Common myeloid progenitor, CD34-positive (primary cell): ENCODE measurements around the gene F10.

Source experiments
- CTCF ChIA-PET: fragments of 350-600 bp; sonication (Branson Sonifier 250); formaldehyde crosslinking; loops from one replicate; lab custom pipeline; 2021; ENCODE audit warnings: antibody characterized with exemption; lab: Charles Lee
- POLR2A ChIA-PET: fragments of 350-600 bp; sonication (Branson Sonifier 250); formaldehyde crosslinking; loops from one replicate; lab custom pipeline; 2021; ENCODE audit warnings: antibody characterized with exemption; lab: Charles Lee
- DNase-seq, 3 donors: peaks; one replicate each; pipeline versions ENCODE4 v3.0.0 to v3.0.0-alpha.2; 2013
- H3K27ac ChIP-seq, 2 experiments: 1 replicate in 1 of 2; 2 replicates in 1 of 2; pipeline ENCODE4 v1.7.0; 2013; ENCODE audit warnings: inconsistent platforms in 2 of 2, low read length in 2 of 2, mild to moderate bottlenecking in 2 of 2, low read depth in 1 of 2, moderate library complexity in 1 of 2; ENCODE audit not compliant: severe bottlenecking in 2 of 2, insufficient read depth in 1 of 2, poor library complexity in 1 of 2
- H3K27me3 ChIP-seq, 5 experiments: replicated peaks in 2 of 5; 1 replicate in 3 of 5; 2 replicates in 2 of 5; pipeline versions ENCODE4 v1.6.1 to v1.7.0; 2013; ENCODE audit warnings: low read length in 4 of 5, mild to moderate bottlenecking in 2 of 5, moderate library complexity in 2 of 5, inconsistent platforms in 1 of 5; ENCODE audit not compliant: insufficient read depth in 5 of 5, control insufficient read depth in 4 of 5
- H3K36me3 ChIP-seq, 4 experiments: 1 replicate in 2 of 4; 2 replicates in 2 of 4; pipeline versions ENCODE4 v1.6.1 to v1.7.0; 2013; ENCODE audit warnings: low read length in 3 of 4, control low read depth in 1 of 4, mild to moderate bottlenecking in 1 of 4; ENCODE audit not compliant: control insufficient read depth in 4 of 4, insufficient read depth in 4 of 4
- H3K4me1 ChIP-seq, 4 experiments: 1 replicate in 3 of 4; 2 replicates in 1 of 4; pipeline versions ENCODE4 v1.6.1 to v1.7.1; 2013; ENCODE audit warnings: low read length in 3 of 4, mild to moderate bottlenecking in 3 of 4, control low read depth in 1 of 4, inconsistent platforms in 1 of 4, moderate library complexity in 1 of 4; ENCODE audit not compliant: control insufficient read depth in 4 of 4, insufficient read depth in 4 of 4; ENCODE audit errors: control extremely low read depth in 1 of 4
- H3K4me3 ChIP-seq, 7 experiments: 1 replicate in 4 of 7; 2 replicates in 3 of 7; pipeline versions ENCODE4 v1.5.1 to v1.7.0; 2013; ENCODE audit warnings: mild to moderate bottlenecking in 7 of 7, low read length in 6 of 7, moderate library complexity in 6 of 7, inconsistent platforms in 2 of 7, low read depth in 2 of 7, control low read depth in 1 of 7; ENCODE audit not compliant: insufficient read depth in 4 of 7, control insufficient read depth in 1 of 7; ENCODE audit errors: extremely low read depth in 1 of 7
- H3K9me3 ChIP-seq, 5 experiments: 1 replicate in 4 of 5; 2 replicates in 1 of 5; pipeline versions ENCODE4 v1.6.1 to v1.7.1; 2013; ENCODE audit warnings: low read length in 4 of 5, mild to moderate bottlenecking in 2 of 5, inconsistent platforms in 1 of 5, low read depth in 1 of 5, moderate library complexity in 1 of 5; ENCODE audit not compliant: control insufficient read depth in 4 of 5, insufficient read depth in 2 of 5; ENCODE audit errors: control extremely low read depth in 1 of 5
- WGBS: methylation state at CpG from one replicate; pipeline ENCODE4 v1.1.5; 2013; ENCODE audit not compliant: insufficient coverage; 5-methylcytosine and 5-hydroxymethylcytosine counted together

The F10 gene

DNA sequence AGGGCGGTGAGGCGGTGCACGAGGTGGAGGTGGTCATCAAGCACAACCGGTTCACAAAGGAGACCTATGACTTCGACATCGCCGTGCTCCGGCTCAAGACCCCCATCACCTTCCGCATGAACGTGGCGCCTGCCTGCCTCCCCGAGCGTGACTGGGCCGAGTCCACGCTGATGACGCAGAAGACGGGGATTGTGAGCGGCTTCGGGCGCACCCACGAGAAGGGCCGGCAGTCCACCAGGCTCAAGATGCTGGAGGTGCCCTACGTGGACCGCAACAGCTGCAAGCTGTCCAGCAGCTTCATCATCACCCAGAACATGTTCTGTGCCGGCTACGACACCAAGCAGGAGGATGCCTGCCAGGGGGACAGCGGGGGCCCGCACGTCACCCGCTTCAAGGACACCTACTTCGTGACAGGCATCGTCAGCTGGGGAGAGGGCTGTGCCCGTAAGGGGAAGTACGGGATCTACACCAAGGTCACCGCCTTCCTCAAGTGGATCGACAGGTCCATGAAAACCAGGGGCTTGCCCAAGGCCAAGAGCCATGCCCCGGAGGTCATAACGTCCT, 26.4 kb downstream of the F10 start:
- peaks cover 3 to 22% (median 19%) of the 10 kb centered on the region in 4 experiments for H3K4me1 ChIP-seq
- WGBS = 98% methylated on average over 33 of the region's 38 CpGs

GRCh38 chr13:113149711-113150549, 27.3 kb downstream of the F10 start:
- 97% methylated on average over 25 of the region's 26 CpGs for WGBS

More for the DNA sequence above, 26.4 kb downstream of the F10 start:
- peaks cover 0 to 27% (median 0%) of the 10 kb centered on the region in 5 experiments for H3K27me3 ChIP-seq
- no peak for DNase-seq
- CTCF ChIA-PET = interaction anchor here (1.0 kb wide), 1 partner anchor 180 kb away, joined by 3 read pairs; the partner anchor contains the start of gene MCF2L
- H3K36me3 ChIP-seq = no peaks in the 10 kb centered on the region
- POLR2A ChIA-PET = no interaction called here
- H3K9me3 ChIP-seq = no peaks in the 10 kb centered on the region
- H3K4me3 ChIP-seq = no peak overlapping the region
- H3K27ac ChIP-seq = no peak overlapping the region

GRCh38 chr13:113150550-113151365, 28.2 kb downstream of the F10 start:
- WGBS = 97% methylated on average over 26 of the region's 31 CpGs
- no peak overlapping the region for H3K27ac ChIP-seq
- CTCF ChIA-PET = no interaction called here
- no peak overlapping the region for H3K4me3 ChIP-seq
- no peaks in the 10 kb centered on the region for H3K36me3 ChIP-seq
- H3K4me1 ChIP-seq = peaks cover 3 to 32% (median 29%) of the 10 kb centered on the region in 4 experiments
- POLR2A ChIA-PET = no interaction called here
- no peaks in the 10 kb centered on the region for H3K9me3 ChIP-seq
- no peak for DNase-seq
- peaks cover 0 to 27% (median 0%) of the 10 kb centered on the region in 5 experiments for H3K27me3 ChIP-seq

More at GRCh38 chr13:113149711-113150549, 27.3 kb downstream of the F10 start:
- ChIA-PET CTCF (interaction anchor here (1.0 kb wide), 1 partner anchor 181 kb away, joined by 3 read pairs; the partner anchor contains the start of gene MCF2L), POLR2A (no interaction called here)
- no peaks in the 10 kb centered on the region for H3K9me3 ChIP-seq
- H3K27ac ChIP-seq = no peak overlapping the region
- no peak for DNase-seq
- no peaks in the 10 kb centered on the region for H3K36me3 ChIP-seq
- H3K4me1 ChIP-seq = peaks cover 3 to 28% (median 26%) of the 10 kb centered on the region in 4 experiments
- H3K4me3 ChIP-seq = no peak overlapping the region
- H3K27me3 ChIP-seq = peaks cover 0 to 27% (median 0%) of the 10 kb centered on the region in 5 experiments

DNA sequence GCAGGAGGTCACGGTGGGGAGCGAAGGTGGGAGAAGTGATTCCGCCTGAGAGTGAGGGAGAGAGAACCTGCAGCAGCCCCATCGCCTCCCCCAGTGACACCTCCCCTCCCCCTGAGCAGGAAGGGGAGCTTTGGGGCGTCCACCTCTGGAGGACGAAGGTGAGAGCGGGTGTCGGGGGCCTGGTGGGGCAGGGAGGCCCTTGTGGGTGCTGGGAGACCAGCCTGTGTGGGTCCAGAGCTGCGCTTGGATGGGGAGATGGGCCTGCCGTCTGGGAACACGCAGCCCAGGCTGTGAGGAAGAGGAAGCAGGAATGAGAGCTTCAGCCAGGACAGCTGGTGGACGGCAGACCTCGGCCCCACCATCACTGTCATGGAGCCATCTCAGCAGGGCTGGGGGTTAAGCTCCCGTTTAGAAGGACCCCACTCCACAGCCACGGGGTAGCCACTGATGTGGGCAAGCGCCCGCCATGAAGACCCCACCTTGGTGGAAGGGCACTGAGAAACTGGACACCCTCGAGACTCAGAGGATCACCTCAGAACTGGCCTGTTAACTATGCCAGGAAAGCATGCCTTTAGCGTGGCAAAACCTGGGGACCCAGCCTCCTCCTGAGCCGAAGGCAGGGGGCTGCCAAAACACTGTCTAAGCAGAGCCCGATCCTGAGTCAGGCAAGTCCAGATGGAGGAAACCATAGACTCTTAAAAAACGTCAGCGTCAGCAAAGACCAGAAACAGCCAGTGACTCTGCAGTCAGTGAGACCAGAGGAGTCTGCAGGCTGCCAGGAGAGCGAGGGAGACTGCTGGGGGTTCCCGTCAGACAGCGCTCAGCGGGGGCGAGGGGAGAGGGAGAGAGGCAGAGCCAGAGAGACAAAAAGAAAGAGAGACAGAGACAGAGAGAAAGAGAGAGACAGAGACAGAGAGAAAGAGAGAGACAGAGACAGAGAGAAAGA, 29.4 kb downstream of the F10 start:
- Histone ChIP-seq H3K36me3 (no peaks in the 10 kb centered on the region), H3K9me3 (peaks cover 0 to 4% (median 2%) of the 10 kb centered on the region in 5 experiments), H3K4me1 (peaks cover 3 to 32% (median 29%) of the 10 kb centered on the region in 4 experiments), H3K27ac (no peak overlapping the region), H3K27me3 (peaks cover 0 to 27% (median 0%) of the 10 kb centered on the region in 5 experiments), H3K4me3 (peak overlapping the region in 3 of 7 experiments; percentile 19 to 64 (median 25))
- ChIA-PET POLR2A (no interaction called here), CTCF (no interaction called here)
- DNase-seq = peak; percentile 59 to 90 (median 89)
- 50% methylated on average over 25 of the region's 28 CpGs for WGBS

DNA sequence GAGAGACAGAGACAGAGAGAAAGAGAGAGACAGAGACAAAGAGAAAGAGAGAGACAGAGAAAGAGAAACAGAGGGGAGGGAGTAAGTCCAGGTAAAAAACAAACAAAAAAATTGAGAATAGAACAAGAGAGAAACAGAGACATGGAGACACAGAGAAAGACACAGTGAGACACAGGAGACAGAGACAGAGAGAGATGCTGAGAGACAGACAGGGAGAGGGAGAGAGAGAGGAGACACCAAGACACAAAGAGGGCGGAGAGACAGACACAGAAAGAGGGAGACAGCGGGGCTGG, 30.0 kb downstream of the F10 start:
- peak overlapping the region in 5 of 7 experiments; percentile 46 to 75 (median 64) for H3K4me3 ChIP-seq
- POLR2A ChIA-PET = no interaction called here
- H3K36me3 ChIP-seq = no peaks in the 10 kb centered on the region
- no peak overlapping the region for H3K27ac ChIP-seq
- peaks cover 3 to 32% (median 29%) of the 10 kb centered on the region in 4 experiments for H3K4me1 ChIP-seq
- CTCF ChIA-PET = no interaction called here
- no peak for DNase-seq
- peaks cover 0 to 27% (median 0%) of the 10 kb centered on the region in 5 experiments for H3K27me3 ChIP-seq
- 60% methylated on average over 2 of the region's 2 CpGs for WGBS
- peaks cover 0 to 4% (median 2%) of the 10 kb centered on the region in 5 experiments for H3K9me3 ChIP-seq
